ENCODE results near the gene FAT1.

DNA sequence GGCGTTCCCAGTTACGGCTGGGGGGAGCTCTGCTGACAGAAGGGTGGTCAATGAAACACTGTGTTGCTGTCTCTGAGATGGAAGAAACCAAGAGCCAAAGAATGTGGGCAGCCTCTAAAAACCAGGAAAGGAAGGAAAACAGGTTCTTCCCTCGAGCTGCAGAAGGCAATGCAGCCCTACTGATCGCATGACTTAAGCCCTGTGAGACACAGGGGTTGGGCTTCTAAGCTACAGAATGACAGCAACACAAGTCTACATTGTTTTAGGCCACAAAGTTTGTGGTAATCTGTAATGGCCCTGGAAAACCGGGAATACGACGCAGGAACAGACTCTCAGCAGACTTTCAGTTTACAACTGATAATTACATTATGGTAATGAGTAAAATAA lies 130.1 kb downstream of the FAT1 start:
- TF ChIP-seq POLR2AphosphoS5 (IDR thresholded peaks at IDR 0.05) (no peak), POLR2A (IDR thresholded peaks at IDR 0.05) (no peak)
- TF ChIP-seq, protein P1, sequence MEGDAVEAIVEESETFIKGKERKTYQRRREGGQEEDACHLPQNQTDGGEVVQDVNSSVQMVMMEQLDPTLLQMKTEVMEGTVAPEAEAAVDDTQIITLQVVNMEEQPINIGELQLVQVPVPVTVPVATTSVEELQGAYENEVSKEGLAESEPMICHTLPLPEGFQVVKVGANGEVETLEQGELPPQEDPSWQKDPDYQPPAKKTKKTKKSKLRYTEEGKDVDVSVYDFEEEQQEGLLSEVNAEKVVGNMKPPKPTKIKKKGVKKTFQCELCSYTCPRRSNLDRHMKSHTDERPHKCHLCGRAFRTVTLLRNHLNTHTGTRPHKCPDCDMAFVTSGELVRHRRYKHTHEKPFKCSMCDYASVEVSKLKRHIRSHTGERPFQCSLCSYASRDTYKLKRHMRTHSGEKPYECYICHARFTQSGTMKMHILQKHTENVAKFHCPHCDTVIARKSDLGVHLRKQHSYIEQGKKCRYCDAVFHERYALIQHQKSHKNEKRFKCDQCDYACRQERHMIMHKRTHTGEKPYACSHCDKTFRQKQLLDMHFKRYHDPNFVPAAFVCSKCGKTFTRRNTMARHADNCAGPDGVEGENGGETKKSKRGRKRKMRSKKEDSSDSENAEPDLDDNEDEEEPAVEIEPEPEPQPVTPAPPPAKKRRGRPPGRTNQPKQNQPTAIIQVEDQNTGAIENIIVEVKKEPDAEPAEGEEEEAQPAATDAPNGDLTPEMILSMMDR (IDR thresholded peaks at IDR 0.05), result no peak
